Activated CD8-positive, alpha-beta memory T cell treated with anti-CD3 and anti-CD28 coated beads, Interleukin-2, amount 10 ng/mL, durations not matched to agents 7 days and 5 days (primary cell): ENCODE measurements around the gene ATRAID. TPM values are rescaled to one million over a fixed set of nuclear protein-coding genes. Genes with fewer than 3 reads are reported as not detected.

Experiments
- ATAC-seq: fragments of 150-1000 bp; cut with Tn5 transposase; one replicate; pipeline ENCODE4 v1.10.0; 2021; ENCODE audit warnings: moderate library complexity
- CTCF ChIA-PET: fragments of 350-600 bp; sonication (Branson Sonifier 250); formaldehyde crosslinking; loops from one replicate; lab custom pipeline; 2021; ENCODE audit warnings: antibody characterized with exemption; lab: Charles Lee
- DNase-seq: peaks from one replicate; pipeline ENCODE4 v3.0.0-alpha.2; 2020
- H3K27ac Mint-ChIP-seq: one replicate; pipeline ENCODE4 v1.8.0; 2021; ENCODE audit warnings: mild to moderate bottlenecking, mixed read lengths
- H3K27me3 Mint-ChIP-seq: one replicate; pipeline ENCODE4 v1.8.0; 2021; ENCODE audit warnings: mixed read lengths
- H3K36me3 Mint-ChIP-seq: one replicate; pipeline ENCODE4 v1.8.0; 2021; ENCODE audit warnings: mild to moderate bottlenecking, mixed read lengths
- H3K4me1 Mint-ChIP-seq: one replicate; pipeline ENCODE4 v1.8.0; 2021; ENCODE audit warnings: mixed read lengths
- H3K4me3 Mint-ChIP-seq: one replicate; pipeline ENCODE4 v1.8.0; 2021; ENCODE audit warnings: mild to moderate bottlenecking, moderate library complexity, mixed read lengths
- H3K9me3 Mint-ChIP-seq: one replicate; pipeline ENCODE4 v1.8.0; 2022; ENCODE audit warnings: low read depth, mixed read lengths
- total RNA-seq, 2 experiments: library from RNA; stranded (reverse); gene quantifications; one replicate each; pipeline ENCODE4 v1.2.3, GENCODE V29; 2021

The ATRAID gene
- total RNA-seq, 2 experiments from 2014 or later = 78.6 to 84.0 TPM

GRCh38 chr2:27250652-27251379, 39.0 kb downstream of the ATRAID start:
- no peak for DNase-seq
- H3K27me3 Mint-ChIP-seq = peaks cover 27% of the 10 kb centered on the region
- no peaks in the 10 kb centered on the region for H3K4me1 Mint-ChIP-seq
- no peak overlapping the region for H3K27ac Mint-ChIP-seq
- no peaks in the 10 kb centered on the region for H3K9me3 Mint-ChIP-seq
- no peaks in the 10 kb centered on the region for H3K36me3 Mint-ChIP-seq
- CTCF ChIA-PET = interaction anchor here (0.8 to 5.9 kb wide), 6 partner anchors 14 to 81 kb away, joined by 3 to 51 read pairs (median 6); partner anchors contain the start of gene TRIM54
- no peak overlapping the region for H3K4me3 Mint-ChIP-seq
- no peak for ATAC-seq

- DNase-seq = no peak
- ATAC-seq = no peak
- Mint-ChIP-seq H3K4me3 (no peak overlapping the region), H3K36me3 (no peaks in the 10 kb centered on the region), H3K4me1 (no peaks in the 10 kb centered on the region), H3K27ac (no peak overlapping the region), H3K9me3 (no peaks in the 10 kb centered on the region), H3K27me3 (peaks cover 36% of the 10 kb centered on the region)
- CTCF ChIA-PET = interaction anchor here (1.1 to 5.9 kb wide), 4 partner anchors 13 to 82 kb away, joined by 3 to 51 read pairs (median 12); partner anchors contain the start of gene TRIM54
Observed at GRCh38 chr2:27251766-27252165, 39.9 kb downstream of the ATRAID start.

GRCh38 chr2:27255187-27255586, 43.3 kb downstream of the ATRAID start:
- Mint-ChIP-seq H3K4me3 (no peak overlapping the region), H3K27me3 (peaks cover 46% of the 10 kb centered on the region)
- CTCF ChIA-PET = no interaction called here

DNA sequence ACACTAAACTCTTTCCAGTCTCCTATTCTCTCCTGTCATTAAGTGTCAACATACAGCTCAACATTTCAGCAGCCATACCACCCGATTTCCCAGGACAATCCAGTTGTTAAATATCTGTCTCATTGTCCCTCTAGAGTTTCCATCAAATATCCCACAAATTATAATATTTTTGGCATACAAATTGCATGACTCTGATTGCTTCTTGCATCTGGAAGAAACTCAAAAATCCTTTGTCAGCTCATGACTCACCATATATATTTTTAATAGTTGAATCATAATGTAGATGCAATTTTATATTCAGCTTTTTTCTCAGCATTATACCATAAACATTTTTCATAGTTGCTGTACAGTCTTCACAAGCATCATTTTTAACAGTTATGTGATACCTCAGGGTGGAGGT, 43.8 kb downstream of the ATRAID start:
- DNase-seq = no peak
- H3K4me3 Mint-ChIP-seq = no peak overlapping the region
- no peaks in the 10 kb centered on the region for H3K36me3 Mint-ChIP-seq
- peaks cover 51% of the 10 kb centered on the region for H3K27me3 Mint-ChIP-seq
- H3K9me3 Mint-ChIP-seq = no peaks in the 10 kb centered on the region
- CTCF ChIA-PET = interaction anchor here (1.1 kb wide), 1 partner anchor 10 kb away, joined by 4 read pairs; no protein-coding TSS in a partner anchor
- no peaks in the 10 kb centered on the region for H3K4me1 Mint-ChIP-seq
- H3K27ac Mint-ChIP-seq = no peak overlapping the region
- ATAC-seq = no peak

More at GRCh38 chr2:27255187-27255586, 43.3 kb downstream of the ATRAID start:
- Mint-ChIP-seq H3K9me3 (no peaks in the 10 kb centered on the region), H3K4me1 (no peaks in the 10 kb centered on the region), H3K36me3 (no peaks in the 10 kb centered on the region), H3K27ac (no peak overlapping the region)
- no peak for ATAC-seq
- DNase-seq = no peak

GRCh38 chr2:27256855-27257454, 45.1 kb downstream of the ATRAID start:
- Mint-ChIP-seq H3K27me3 (peaks cover 60% of the 10 kb centered on the region), H3K4me3 (no peak overlapping the region), H3K4me1 (peaks cover 2% of the 10 kb centered on the region), H3K9me3 (no peaks in the 10 kb centered on the region), H3K27ac (no peak overlapping the region), H3K36me3 (no peaks in the 10 kb centered on the region)
- CTCF ChIA-PET = interaction anchor here (1.1 kb wide), 1 partner anchor 8 kb away, joined by 4 read pairs; no protein-coding TSS in a partner anchor
- ATAC-seq = no peak
- DNase-seq = no peak

DNA sequence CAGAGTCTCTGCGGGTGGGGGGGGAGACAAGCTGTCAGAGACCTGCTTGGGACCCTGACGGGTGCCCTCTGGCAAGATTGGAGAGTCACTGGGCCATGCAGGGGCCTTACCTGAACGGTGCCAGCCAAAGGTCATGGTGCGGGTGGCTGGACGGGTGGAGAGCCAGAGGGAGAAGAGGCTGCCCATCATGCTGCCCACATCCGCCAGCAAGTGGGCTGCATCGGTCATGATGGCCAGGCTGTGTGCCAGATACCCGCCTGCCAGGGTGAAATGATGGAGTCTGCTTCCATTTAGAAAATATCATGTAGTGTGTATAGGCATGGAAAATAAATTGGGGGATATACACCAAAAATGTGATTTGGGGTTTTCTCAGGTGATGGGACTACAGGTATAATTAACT, 46.2 kb downstream of the ATRAID start:
- Mint-ChIP-seq H3K4me3 (no peak overlapping the region), H3K4me1 (peaks cover 2% of the 10 kb centered on the region), H3K27ac (no peak overlapping the region), H3K27me3 (peaks cover 61% of the 10 kb centered on the region), H3K9me3 (no peaks in the 10 kb centered on the region), H3K36me3 (no peaks in the 10 kb centered on the region)
- DNase-seq (no peak), ATAC-seq (no peak)
- CTCF ChIA-PET = no interaction called here

DNA sequence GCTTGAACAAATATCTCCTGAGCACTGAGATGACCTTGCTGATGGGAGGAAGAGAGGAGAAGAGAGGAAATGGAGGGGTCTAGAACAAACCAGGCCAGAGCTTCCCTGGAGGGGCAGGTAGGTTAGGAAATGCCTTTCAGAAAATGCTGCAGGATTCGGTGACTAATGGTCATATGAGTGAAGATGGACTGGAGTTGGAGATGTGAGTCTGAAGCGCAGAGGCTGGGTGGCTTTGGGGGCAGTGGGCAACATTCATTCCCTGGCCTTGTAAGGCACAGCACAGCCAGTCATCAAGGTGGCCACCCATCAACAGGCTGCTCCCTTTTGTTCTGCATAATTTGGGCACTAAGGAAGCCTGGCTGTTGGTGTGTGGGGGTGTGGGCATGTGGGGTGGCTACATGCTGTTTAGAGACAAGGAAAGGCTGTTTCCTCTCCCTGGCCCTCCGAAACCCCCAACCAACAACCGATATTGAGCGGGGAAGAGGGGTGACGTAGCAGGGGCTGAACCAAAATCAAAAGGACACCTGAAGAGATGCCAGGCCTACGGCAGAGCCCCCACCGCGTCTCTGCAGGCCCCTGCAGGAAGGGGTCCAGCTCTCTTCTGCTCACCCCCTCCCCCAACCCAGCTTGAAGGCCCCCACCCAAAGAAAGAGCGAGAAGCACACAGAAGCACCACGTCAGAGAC, 49.5 kb downstream of the ATRAID start:
- H3K4me1 Mint-ChIP-seq = peaks cover 22% of the 10 kb centered on the region
- H3K27me3 Mint-ChIP-seq = peaks cover 55% of the 10 kb centered on the region
- CTCF ChIA-PET = interaction anchor here (2.6 to 6.4 kb wide), 2 partner anchors 19 to 42 kb away, joined by 9 to 65 read pairs; partner anchors contain the start of gene TRIM54
- H3K9me3 Mint-ChIP-seq = no peaks in the 10 kb centered on the region
- H3K27ac Mint-ChIP-seq = no peak overlapping the region
- H3K36me3 Mint-ChIP-seq = no peaks in the 10 kb centered on the region
- no peak overlapping the region for H3K4me3 Mint-ChIP-seq
- DNase-seq (no peak), ATAC-seq (no peak)

- Mint-ChIP-seq H3K9me3 (no peaks in the 10 kb centered on the region), H3K36me3 (no peaks in the 10 kb centered on the region), H3K4me3 (no peak overlapping the region), H3K27me3 (peaks cover 50% of the 10 kb centered on the region), H3K4me1 (peaks cover 22% of the 10 kb centered on the region), H3K27ac (no peak overlapping the region)
- ATAC-seq (no peak), DNase-seq (no peak)
- CTCF ChIA-PET = interaction anchor here (1.8 to 6.4 kb wide), 3 partner anchors 18 to 92 kb away, joined by 5 to 65 read pairs (median 9); partner anchors contain the start of gene TRIM54
Observed at GRCh38 chr2:27261926-27262298, 50.1 kb downstream of the ATRAID start.

DNA sequence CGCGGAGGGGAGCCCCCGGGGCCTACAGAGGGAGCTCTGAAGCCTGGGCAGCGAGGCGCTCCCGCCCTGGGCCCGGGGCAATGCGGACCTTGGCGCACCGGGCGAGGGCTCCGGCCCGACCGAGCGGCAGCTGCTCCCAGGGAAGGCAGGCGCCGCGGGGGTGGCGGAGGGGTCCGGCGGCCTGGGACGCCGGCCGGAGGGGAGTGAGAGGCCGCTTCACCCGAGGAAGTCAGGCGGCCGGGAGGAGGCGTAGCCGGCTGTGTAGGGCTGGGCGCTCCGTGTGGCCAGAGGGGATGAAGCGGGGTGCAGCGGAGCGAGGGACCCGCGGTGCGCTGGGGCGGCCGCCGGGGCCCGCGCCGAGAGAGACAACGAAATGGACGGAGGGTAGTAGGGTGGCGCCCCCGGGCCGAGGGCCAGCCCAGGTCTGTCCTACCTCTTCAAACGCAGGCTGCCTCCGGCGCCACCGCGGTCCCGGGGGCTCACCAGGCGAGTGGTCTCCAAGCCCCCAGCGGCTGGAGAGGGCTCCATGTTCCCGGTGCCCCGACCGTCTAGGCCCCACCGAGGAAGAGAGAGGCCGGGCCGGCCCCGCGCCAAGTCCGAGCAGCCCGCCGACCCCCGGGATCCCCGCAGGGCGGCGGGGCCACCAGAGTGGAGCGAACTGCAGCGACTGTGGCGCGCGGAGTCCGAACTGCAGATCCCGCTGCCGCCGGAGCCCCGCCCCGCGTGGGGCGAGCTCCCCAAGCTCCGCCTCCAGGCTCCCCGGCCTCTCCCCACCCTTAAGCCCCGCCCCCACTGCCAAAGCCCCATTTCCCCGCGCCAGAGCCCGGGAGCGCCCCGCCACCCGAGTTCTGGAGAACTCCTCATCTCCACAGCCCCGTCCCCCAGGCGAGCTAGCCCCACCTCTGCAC, 50.8 kb downstream of the ATRAID start, which contains the start of gene SLC30A3:
Gene SLC30A3, minus strand, starts transcription at position 669 of the 908 bp plus-strand sequence. Its CDS starts 141 bp downstream, at position 528.
- no peak within 1 kb of the TSS for H3K27ac Mint-ChIP-seq
- ATAC-seq (peak; percentile 89), DNase-seq (peak; percentile 82)
- H3K27me3 Mint-ChIP-seq = peaks cover 44% of the 10 kb centered on the region
- no peaks in the 10 kb centered on the region for H3K36me3 Mint-ChIP-seq
- H3K9me3 Mint-ChIP-seq = no peaks in the 10 kb centered on the region
- peaks cover 22% of the 10 kb centered on the region for H3K4me1 Mint-ChIP-seq
- H3K4me3 Mint-ChIP-seq = peak within 1 kb of the TSS; percentile 61
- CTCF ChIA-PET = interaction anchor here (1.1 to 6.4 kb wide), 7 partner anchors 9 to 416 kb away, joined by 3 to 65 read pairs (median 5); partner anchors contain the start of gene TRIM54

DNA sequence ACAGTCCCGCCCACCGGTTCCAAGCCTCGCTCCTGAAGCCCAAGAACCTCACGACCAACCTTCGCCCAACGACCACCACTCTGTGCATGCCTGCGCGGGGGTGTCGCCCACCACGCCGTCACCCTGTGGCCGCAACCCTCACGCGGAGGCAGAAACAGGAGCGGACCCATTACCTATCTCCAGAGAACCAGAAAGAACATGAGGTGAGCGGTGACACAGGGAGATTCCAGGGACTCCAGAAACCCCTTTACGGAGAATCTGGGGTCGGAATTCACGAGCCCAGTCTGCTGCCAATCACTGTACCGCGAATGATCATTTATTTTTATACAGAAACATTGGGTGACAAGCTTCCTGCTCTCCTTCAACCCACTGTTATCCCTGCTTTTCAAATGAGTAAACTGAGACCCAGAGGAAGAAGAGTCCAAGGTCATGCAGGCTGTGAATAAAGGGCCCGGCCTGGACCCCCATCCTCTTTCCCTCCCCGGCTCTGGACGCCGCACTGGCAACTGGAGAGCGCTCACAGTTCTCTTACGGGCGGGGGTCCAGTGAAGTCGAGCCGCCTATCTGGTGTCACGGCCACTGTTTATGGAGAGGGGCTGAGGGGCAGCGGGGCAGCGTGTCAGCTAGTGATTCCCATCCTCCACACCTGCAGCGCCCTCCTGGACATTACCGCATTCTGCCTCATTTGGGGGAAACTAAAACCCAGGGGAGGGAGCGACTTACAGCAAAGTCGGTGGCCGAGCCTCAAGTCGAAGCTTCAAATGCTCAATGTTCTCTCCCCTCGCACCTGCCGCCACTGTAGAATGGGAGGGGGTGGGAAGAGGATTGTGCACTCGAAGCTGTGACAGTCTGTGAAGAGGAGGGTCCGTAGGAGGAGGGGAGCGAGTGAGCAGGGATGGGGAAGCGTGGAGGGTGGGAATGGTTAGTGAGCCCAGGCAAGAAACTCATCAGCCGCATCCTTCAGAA, 51.7 kb downstream of the ATRAID start:
- Mint-ChIP-seq H3K4me3 (peak overlapping the region; percentile 61), H3K36me3 (no peaks in the 10 kb centered on the region), H3K4me1 (peaks cover 22% of the 10 kb centered on the region), H3K27me3 (peaks cover 42% of the 10 kb centered on the region), H3K27ac (no peak overlapping the region), H3K9me3 (no peaks in the 10 kb centered on the region)
- no peak for ATAC-seq
- no peak for DNase-seq
- CTCF ChIA-PET = interaction anchor here (0.8 to 6.4 kb wide), 9 partner anchors 9 to 417 kb away, joined by 3 to 65 read pairs (median 5); partner anchors contain the start of gene TRIM54

DNA sequence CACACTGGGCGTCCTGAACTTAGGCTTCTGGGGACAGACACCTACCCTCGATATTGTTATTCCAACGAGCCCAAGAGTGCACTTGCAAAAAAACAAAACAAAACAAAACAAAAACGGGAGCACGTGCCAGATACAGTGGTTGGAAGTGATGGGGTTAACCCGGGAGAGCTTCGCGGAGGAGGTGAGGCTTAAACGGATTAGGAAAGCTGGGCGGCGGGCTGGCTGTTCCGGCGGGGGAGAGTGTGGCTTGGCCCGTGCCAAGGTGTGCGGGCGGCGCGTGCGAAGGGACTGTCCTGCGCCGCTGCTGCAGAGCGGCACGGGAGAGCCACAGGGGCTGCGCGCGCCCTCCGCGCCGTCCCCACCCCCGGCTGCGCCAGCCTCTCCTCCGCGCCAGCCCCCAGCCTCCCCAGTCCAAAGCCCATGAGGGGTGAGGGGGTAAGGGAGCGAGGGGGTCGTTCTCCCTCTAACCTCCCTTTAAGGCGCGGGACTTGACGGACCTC, 52.5 kb downstream of the ATRAID start:
- H3K9me3 Mint-ChIP-seq = no peaks in the 10 kb centered on the region
- CTCF ChIA-PET = interaction anchor here (0.8 to 6.4 kb wide), 9 partner anchors 9 to 305 kb away, joined by 3 to 65 read pairs (median 4); partner anchors contain the start of gene TRIM54
- no peak overlapping the region for H3K27ac Mint-ChIP-seq
- ATAC-seq (peak; percentile 24), DNase-seq (no peak)
- H3K4me1 Mint-ChIP-seq = peaks cover 22% of the 10 kb centered on the region
- H3K27me3 Mint-ChIP-seq = peaks cover 42% of the 10 kb centered on the region
- H3K4me3 Mint-ChIP-seq = peak overlapping the region; percentile 61
- H3K36me3 Mint-ChIP-seq = no peaks in the 10 kb centered on the region
